Ramos (cell line): Measurements from ENCODE around the gene LCLAT1.
"Not testable (repeated sequence)": the region's sequence is repeated elsewhere in the genome, so short reads cannot be mapped to it uniquely, and the experiment has no call there.

Experiments
- in situ Hi-C: fragments of 300-500 bp; cut with MboI; formaldehyde crosslinking; loops from one replicate; pipeline ENCODE4 v1.14.3; 2022; ENCODE audit warnings: low sequenced_read_pairs; ENCODE audit not compliant: unreplicated experiment

Gene LCLAT1

GRCh38 chr2:30453498-30453897 is 6.5 kb downstream of the LCLAT1 start:
- in situ Hi-C loops, result no loop called here

GRCh38 chr2:30454571-30454970 is 7.5 kb downstream of the LCLAT1 start:
- in situ Hi-C loops, result no loop called here

GRCh38 chr2:30455114-30455738 is 8.2 kb downstream of the LCLAT1 start:
- in situ Hi-C loops, result no loop called here

GRCh38 chr2:30456106-30456505 is 9.1 kb downstream of the LCLAT1 start:
- in situ Hi-C loops, result no loop called here

- in situ Hi-C loops, result no loop called here
Measured at GRCh38 chr2:30456579-30456978, 9.5 kb downstream of the LCLAT1 start.

- in situ Hi-C loops, result no loop called here
Measured at GRCh38 chr2:30457296-30457695, 10.2 kb downstream of the LCLAT1 start.

- in situ Hi-C loops, result no loop called here
Measured at GRCh38 chr2:30459140-30459539, 12.1 kb downstream of the LCLAT1 start.

- in situ Hi-C loops, result no loop called here
Measured at GRCh38 chr2:30462131-30462857, 15.2 kb downstream of the LCLAT1 start.

GRCh38 chr2:30463535-30463934 is 16.5 kb downstream of the LCLAT1 start:
- in situ Hi-C loops, result no loop called here

GRCh38 chr2:30464544-30465170 is 17.6 kb downstream of the LCLAT1 start:
- in situ Hi-C loops, result no loop called here

GRCh38 chr2:30465171-30465545 is 18.1 kb downstream of the LCLAT1 start:
- in situ Hi-C loops, result no loop called here

GRCh38 chr2:30466216-30466615 is 19.2 kb downstream of the LCLAT1 start:
- in situ Hi-C loops, result no loop called here

- in situ Hi-C loops, result not testable (repeated sequence)
Measured at GRCh38 chr2:30467062-30467826, 20.2 kb downstream of the LCLAT1 start.

GRCh38 chr2:30470426-30470825 is 23.4 kb downstream of the LCLAT1 start:
- in situ Hi-C loops, result no loop called here

GRCh38 chr2:30472326-30472725 is 25.3 kb downstream of the LCLAT1 start:
- in situ Hi-C loops, result no loop called here

- in situ Hi-C loops, result no loop called here
Measured at GRCh38 chr2:30475542-30475941, 28.5 kb downstream of the LCLAT1 start.

GRCh38 chr2:30476636-30477035 is 29.6 kb downstream of the LCLAT1 start:
- in situ Hi-C loops, result no loop called here

- in situ Hi-C loops, result no loop called here
Measured at GRCh38 chr2:30480703-30481322, 33.8 kb downstream of the LCLAT1 start.

- in situ Hi-C loops, result no loop called here
Measured at GRCh38 chr2:30481323-30481800, 34.3 kb downstream of the LCLAT1 start.

GRCh38 chr2:30482011-30482410 is 35.0 kb downstream of the LCLAT1 start:
- in situ Hi-C loops, result no loop called here
